Measurements from ENCODE around the gene DDX52. TPM values are rescaled to one million over a fixed set of nuclear protein-coding genes. Genes with fewer than 3 reads are reported as not detected.

DDX52 gene, protein sequence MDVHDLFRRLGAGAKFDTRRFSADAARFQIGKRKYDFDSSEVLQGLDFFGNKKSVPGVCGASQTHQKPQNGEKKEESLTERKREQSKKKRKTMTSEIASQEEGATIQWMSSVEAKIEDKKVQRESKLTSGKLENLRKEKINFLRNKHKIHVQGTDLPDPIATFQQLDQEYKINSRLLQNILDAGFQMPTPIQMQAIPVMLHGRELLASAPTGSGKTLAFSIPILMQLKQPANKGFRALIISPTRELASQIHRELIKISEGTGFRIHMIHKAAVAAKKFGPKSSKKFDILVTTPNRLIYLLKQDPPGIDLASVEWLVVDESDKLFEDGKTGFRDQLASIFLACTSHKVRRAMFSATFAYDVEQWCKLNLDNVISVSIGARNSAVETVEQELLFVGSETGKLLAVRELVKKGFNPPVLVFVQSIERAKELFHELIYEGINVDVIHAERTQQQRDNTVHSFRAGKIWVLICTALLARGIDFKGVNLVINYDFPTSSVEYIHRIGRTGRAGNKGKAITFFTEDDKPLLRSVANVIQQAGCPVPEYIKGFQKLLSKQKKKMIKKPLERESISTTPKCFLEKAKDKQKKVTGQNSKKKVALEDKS
- total RNA-seq, result 14.3 and 18.0 TPM in 2 replicates

GRCh38 chr17:37643118-37643766, at the start of gene DDX52:
TSS of gene DDX52 (minus strand) at chr17:37643446. CDS start at chr17:37643420, 26 bp downstream.

GRCh38 chr17:37609170-37610040, 33.8 kb downstream of the DDX52 start, which contains the start of gene SYNRG:
TSS of gene SYNRG (minus strand) at chr17:37609418. CDS start at chr17:37609355, 63 bp downstream.

Other genes starting within 250 kb of the DDX52 start
- 14.1 and 24.1 TPM in 2 replicates for gene ACACA, start 236.6 kb downstream of the DDX52 start, total RNA-seq
- 5.2 and 6.3 TPM in 2 replicates for gene TADA2A, start 236.6 kb downstream of the DDX52 start, total RNA-seq
- 24.1 and 29.4 TPM in 2 replicates for gene DUSP14, start 153.6 kb downstream of the DDX52 start, total RNA-seq
- 9.4 and 12.1 TPM in 2 replicates for gene SYNRG, start 34.0 kb downstream of the DDX52 start, total RNA-seq
- 0.54 TPM in 1 of 2 replicates, not detected in the other for gene HNF1B, start 101.6 kb upstream of the DDX52 start, total RNA-seq